Mucosa of gallbladder (tissue), 1 donor: Measurements from ENCODE around the gene LDHD. TPM values are rescaled to one million over a fixed set of nuclear protein-coding genes. Genes with fewer than 3 reads are reported as not detected.

ENCODE experiments used
- DNase-seq: peaks from one replicate; pipeline ENCODE4 v3.0.0-alpha.2; 2020; ENCODE audit warnings: low spot score
- total RNA-seq: library from RNA; stranded (reverse); gene quantifications from one replicate; pipeline ENCODE4 v1.2.1, GENCODE V29; 2021
- donor health status: DM: no; HTN: no; CAD: no.

LDHD gene
- total RNA-seq, 1 donor from 2014 or later = 14.5 TPM

GRCh38 chr16:75114946-75115825 lies 1.4 kb downstream of the LDHD start:
- no peak for DNase-seq

GRCh38 chr16:75114179-75114945 lies 2.2 kb downstream of the LDHD start:
- DNase-seq = no peak

GRCh38 chr16:75113541-75114121 lies 2.9 kb downstream of the LDHD start:
- DNase-seq = no peak

- no peak for DNase-seq
These were observed 3.7 kb downstream of the LDHD start for GRCh38 chr16:75112734-75113491.

- DNase-seq = no peak
These were observed 4.4 kb downstream of the LDHD start for GRCh38 chr16:75111961-75112733.

GRCh38 chr16:75111514-75111940 lies 5.1 kb downstream of the LDHD start:
- DNase-seq = no peak

- peak; percentile 91 for DNase-seq
These were observed 5.7 kb downstream of the LDHD start for GRCh38 chr16:75110637-75111513.

- no peak for DNase-seq
These were observed 6.8 kb downstream of the LDHD start for GRCh38 chr16:75109732-75110243.

GRCh38 chr16:75108792-75109731 lies 7.5 kb downstream of the LDHD start:
- DNase-seq = peak; percentile 88

- no peak for DNase-seq
These were observed 9.1 kb downstream of the LDHD start for GRCh38 chr16:75107505-75107904.

GRCh38 chr16:75106351-75107274 lies 10.0 kb downstream of the LDHD start:
- no peak for DNase-seq

GRCh38 chr16:75105306-75106061 lies 11.1 kb downstream of the LDHD start:
- peak; percentile 70 for DNase-seq

- DNase-seq = no peak
These were observed 11.7 kb downstream of the LDHD start for GRCh38 chr16:75104836-75105235.

- DNase-seq = no peak
These were observed 12.6 kb downstream of the LDHD start for GRCh38 chr16:75103994-75104393.

GRCh38 chr16:75102595-75102994 lies 14.0 kb downstream of the LDHD start:
- no peak for DNase-seq

- DNase-seq = no peak
These were observed 14.9 kb downstream of the LDHD start for GRCh38 chr16:75101635-75102034.

GRCh38 chr16:75100603-75100990 lies 16.0 kb downstream of the LDHD start:
- DNase-seq = no peak
